Astrocyte of the cerebellum (primary cell): ENCODE measurements around the gene PRTN3.
"Not testable (repeated sequence)": the region's sequence is repeated elsewhere in the genome, so short reads cannot be mapped to it uniquely, and the experiment has no call there.

Experiments
- DNase-seq: peaks from one replicate; pipeline ENCODE4 v3.0.0-alpha.2; 2011; ENCODE audit warnings: low read depth
- H3K4me3 ChIP-seq: 2 replicates; pipeline ENCODE4 v1.5.1; 2011; ENCODE audit warnings: mild to moderate bottlenecking, low read depth, low read length, moderate library complexity
- in situ Hi-C: cut with HindIII; loops from 2 replicates; pipeline ENCODE4 v1.10.0; 2017; ENCODE audit warnings: low sequenced_read_pairs
- TF ChIP-seq, protein P1 (sequence below): IDR thresholded peaks from 2 replicates; pipeline ENCODE4 v1.5.1; 2012; ENCODE audit warnings: low read length, low read depth, moderate library complexity, mild to moderate bottlenecking; ENCODE audit errors: missing control alignments

PRTN3 gene

DNA sequence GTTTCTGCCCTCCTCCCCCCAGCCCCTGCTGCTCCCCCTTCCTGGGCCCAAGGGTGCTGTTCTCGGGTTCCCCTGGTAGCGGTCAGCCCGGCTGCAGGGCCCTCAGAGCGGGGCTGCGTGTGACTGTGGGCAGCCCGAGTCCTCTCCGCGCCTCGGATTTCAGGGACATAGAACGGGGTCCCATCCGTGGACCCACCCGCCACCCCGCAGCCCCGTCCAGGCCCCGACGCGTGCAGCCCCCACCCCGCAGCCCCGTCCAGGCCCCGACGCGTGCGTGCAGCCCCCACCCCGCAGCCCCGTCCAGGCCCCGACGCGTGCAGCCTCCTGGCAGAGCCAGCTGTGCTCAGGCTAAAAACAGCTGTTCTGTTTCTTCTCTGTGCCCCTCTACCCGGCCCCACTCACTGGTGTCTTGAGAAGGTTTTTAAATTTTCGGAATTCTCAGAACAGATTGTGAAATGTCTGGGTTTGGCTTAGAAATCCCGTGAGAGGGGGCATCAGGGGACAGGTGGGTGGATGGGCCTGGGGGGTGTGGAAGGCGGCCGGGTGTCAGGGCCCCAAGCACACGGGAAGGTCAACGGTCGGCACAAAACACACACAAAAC is 5.5 kb upstream of the PRTN3 start:
- DNase-seq = no peak
- in situ Hi-C loops = no loop called here
- TF ChIP-seq, protein P1, sequence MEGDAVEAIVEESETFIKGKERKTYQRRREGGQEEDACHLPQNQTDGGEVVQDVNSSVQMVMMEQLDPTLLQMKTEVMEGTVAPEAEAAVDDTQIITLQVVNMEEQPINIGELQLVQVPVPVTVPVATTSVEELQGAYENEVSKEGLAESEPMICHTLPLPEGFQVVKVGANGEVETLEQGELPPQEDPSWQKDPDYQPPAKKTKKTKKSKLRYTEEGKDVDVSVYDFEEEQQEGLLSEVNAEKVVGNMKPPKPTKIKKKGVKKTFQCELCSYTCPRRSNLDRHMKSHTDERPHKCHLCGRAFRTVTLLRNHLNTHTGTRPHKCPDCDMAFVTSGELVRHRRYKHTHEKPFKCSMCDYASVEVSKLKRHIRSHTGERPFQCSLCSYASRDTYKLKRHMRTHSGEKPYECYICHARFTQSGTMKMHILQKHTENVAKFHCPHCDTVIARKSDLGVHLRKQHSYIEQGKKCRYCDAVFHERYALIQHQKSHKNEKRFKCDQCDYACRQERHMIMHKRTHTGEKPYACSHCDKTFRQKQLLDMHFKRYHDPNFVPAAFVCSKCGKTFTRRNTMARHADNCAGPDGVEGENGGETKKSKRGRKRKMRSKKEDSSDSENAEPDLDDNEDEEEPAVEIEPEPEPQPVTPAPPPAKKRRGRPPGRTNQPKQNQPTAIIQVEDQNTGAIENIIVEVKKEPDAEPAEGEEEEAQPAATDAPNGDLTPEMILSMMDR = no peak
- H3K4me3 ChIP-seq = no peak overlapping the region

DNA sequence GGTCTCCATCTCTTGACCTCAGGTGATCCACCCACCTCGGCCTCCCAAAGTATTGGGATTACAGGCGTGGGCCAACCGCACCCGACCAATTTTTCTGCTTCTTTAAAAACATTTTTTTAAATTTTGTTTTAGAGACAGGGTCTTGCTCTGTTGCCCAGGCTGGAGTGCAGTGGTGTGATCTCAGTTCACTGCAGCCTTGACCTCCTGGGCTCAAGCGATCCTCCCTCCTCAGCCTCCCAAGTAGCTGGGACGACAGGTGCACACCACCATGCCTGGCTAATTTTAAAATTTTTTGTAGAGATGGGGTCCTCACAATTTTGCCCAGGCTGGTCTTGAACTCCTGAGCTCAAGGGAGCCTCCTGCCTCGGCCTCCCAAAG is 2.0 kb downstream of the PRTN3 start:
- in situ Hi-C loops, DNase-seq: not testable (repeated sequence)

DNA sequence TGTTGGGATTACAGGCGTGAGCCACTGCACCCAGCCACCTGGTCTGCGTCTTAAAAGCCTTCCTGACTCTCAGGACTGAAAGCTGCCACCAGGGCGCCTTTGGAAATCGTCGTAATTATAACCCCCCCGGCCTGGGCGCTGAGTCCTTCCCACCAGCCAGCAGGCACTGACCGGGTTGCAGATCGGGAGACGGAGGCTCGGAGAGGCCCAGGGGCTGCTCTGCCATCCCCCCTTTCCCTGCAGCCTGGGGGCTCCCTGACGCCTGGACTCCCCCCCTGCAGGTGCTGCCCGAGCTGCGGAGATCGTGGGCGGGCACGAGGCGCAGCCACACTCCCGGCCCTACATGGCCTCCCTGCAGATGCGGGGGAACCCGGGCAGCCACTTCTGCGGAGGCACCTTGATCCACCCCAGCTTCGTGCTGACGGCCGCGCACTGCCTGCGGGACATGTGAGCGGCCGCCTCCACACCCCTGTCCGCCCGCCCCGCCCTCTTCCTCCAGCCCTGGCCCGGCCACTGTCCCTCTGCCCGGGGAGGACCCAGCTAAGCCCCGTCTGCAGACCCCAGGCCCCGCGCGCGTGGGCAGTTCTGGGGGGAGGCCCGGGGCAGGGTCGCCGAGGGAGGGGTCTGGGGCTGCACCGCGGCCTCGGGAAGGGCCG is 2.5 kb downstream of the PRTN3 start:
- TF ChIP-seq, protein P1 = no peak
- in situ Hi-C loops = no loop called here
- no peak overlapping the region for H3K4me3 ChIP-seq
- DNase-seq = no peak

More for the DNA sequence above, 2.0 kb downstream of the PRTN3 start:
- H3K4me3 ChIP-seq = not testable (repeated sequence)

DNA sequence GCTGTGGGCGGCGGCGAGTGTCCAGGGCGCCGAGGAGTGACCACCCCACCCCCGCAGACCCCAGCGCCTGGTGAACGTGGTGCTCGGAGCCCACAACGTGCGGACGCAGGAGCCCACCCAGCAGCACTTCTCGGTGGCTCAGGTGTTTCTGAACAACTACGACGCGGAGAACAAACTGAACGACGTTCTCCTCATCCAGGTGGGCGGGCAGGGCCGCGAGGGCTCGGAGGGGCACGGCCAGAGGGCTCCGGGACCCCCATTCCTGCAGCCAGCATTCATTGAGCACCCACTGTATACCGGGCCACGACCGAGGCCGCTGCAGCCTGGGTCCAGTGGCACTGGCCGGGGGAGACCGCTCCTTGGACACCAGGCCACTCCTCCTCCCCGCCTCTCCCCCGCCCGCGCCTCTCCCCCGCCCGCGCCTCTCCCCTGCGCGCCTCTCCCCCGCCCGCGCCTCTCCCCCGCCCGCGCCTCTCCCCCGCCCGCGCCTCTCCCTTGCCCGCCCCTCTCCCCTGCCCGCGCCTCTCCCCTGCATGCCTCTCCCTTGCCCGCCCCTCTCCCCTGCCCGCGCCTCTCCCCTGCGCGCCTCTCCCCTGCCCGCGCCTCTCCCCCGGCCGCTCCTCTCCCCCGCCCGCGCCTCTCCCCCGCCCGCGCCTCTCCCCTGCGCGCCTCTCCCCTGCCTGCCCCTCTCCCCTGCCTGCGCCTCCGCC is 3.2 kb downstream of the PRTN3 start:
- TF ChIP-seq, protein P1 = no peak
- in situ Hi-C loops = no loop called here
- DNase-seq = no peak
- H3K4me3 ChIP-seq = no peak overlapping the region

DNA sequence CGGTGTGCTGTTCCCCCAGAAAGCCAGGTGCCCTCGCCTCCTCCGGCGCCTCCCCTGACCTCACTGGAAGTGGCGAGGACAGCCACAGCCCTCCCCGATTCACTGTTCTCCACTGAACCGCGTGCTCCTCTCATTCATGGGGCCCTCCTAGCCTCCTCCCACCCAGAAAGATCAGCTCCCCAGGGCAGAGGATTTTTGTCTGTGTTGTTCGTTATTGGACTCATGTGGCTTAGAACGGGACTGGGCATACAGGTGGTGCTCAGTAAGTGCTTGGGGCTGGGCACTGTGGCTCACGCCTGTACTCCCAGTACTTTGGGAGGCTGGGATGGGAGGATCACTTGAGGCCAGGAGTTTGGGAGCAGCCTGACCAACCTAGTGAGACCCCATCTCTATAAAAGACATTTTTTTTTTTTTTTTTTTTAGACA is 3.8 kb downstream of the PRTN3 start:
- DNase-seq = no peak
- TF ChIP-seq, protein P1 = no peak
- in situ Hi-C loops = no loop called here
- no peak overlapping the region for H3K4me3 ChIP-seq

DNA sequence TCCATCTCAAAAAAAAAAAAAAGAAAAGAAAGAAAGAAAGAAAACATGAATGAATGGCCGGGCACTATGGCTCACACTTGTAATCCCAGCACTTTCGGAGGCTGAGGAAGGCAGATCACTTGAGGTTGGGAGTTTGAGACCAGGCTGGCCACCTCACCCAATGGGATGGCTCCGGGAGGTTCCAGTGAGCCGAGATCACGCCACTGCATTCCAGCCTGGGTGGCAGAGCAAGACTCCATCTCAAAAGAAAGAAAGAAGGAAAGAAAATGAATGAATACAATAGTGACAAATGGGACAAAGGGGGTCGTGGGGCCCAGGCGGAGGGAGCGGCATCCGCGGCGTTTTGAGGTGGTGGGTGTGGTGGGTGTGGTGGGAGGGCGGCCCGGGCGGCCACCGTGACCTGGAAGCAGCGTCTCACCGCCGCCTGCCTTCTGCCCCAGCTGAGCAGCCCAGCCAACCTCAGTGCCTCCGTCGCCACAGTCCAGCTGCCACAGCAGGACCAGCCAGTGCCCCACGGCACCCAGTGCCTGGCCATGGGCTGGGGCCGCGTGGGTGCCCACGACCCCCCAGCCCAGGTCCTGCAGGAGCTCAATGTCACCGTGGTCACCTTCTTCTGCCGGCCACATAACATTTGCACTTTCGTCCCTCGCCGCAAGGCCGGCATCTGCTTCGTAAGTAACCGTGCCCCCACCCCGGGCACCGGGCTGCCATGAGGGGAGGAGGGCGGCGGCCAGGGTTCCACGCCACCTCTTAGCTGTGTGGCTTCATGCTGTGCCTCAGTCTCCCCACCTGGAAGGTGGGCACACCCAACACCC is 5.1 kb downstream of the PRTN3 start:
- in situ Hi-C loops = no loop called here
- no peak overlapping the region for H3K4me3 ChIP-seq
- DNase-seq = no peak
- TF ChIP-seq, protein P1 = no peak
